ENCODE results near the gene CCDC18.
A peak's percentile ranks its signal among the peaks of the same experiment; 100 is the strongest.
"Not testable (repeated sequence)": the region's sequence is repeated elsewhere in the genome, so short reads cannot be mapped to it uniquely, and the experiment has no call there.

CCDC18 gene, protein sequence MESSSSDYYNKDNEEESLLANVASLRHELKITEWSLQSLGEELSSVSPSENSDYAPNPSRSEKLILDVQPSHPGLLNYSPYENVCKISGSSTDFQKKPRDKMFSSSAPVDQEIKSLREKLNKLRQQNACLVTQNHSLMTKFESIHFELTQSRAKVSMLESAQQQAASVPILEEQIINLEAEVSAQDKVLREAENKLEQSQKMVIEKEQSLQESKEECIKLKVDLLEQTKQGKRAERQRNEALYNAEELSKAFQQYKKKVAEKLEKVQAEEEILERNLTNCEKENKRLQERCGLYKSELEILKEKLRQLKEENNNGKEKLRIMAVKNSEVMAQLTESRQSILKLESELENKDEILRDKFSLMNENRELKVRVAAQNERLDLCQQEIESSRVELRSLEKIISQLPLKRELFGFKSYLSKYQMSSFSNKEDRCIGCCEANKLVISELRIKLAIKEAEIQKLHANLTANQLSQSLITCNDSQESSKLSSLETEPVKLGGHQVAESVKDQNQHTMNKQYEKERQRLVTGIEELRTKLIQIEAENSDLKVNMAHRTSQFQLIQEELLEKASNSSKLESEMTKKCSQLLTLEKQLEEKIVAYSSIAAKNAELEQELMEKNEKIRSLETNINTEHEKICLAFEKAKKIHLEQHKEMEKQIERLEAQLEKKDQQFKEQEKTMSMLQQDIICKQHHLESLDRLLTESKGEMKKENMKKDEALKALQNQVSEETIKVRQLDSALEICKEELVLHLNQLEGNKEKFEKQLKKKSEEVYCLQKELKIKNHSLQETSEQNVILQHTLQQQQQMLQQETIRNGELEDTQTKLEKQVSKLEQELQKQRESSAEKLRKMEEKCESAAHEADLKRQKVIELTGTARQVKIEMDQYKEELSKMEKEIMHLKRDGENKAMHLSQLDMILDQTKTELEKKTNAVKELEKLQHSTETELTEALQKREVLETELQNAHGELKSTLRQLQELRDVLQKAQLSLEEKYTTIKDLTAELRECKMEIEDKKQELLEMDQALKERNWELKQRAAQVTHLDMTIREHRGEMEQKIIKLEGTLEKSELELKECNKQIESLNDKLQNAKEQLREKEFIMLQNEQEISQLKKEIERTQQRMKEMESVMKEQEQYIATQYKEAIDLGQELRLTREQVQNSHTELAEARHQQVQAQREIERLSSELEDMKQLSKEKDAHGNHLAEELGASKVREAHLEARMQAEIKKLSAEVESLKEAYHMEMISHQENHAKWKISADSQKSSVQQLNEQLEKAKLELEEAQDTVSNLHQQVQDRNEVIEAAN (N-terminal part only)

DNA sequence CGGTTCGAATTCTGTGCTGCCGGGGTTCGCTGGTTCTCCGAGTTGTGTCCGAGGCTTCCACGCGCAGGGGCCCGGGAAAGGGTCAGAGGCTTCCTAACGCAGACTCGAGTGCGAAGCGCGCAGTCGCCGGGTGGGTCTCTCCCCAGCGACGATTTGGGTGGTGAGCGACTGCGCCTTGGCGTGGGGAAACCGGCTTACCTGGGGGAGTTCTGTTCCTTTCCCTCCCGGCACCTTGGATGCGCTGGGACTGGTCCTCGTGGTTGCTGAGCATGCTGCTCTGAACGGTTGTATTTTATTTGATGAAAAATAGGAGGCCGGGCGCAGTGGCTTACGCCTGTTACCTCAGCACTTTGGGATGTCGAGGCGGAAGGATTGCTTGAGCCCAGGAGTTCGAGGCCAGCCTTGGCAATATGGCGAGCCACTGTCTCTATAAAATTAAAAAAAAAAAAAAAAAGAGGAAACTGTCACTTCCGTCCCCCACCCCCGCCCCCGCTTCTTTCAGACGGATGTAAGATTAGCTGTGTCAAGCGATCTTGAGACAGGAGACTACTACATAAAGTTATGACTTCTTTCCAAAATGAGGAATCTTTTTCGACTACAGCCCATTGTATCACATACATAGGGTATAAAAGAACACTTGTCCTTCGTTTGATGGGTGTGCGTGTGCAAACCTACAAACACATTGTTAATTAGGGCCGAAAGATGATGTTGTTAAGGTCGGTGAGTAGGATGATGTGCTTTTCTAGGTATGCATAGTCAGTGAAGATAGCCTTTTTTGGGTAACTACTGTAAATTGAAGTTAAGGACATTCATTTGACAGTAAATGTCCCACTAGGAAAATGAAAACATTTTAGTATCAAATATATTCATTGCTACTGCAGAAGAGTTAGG is at the start of gene CCDC18:
CCDC18 (plus strand) TSS at position 2 of the 891 bp plus-strand sequence. CDS start 2,638 bp downstream, outside the sequence.
- DNase-seq (ENCODE audit: low read depth in 3 of 3) = peak in 2 of 3 donors; percentile 34 to 50

DNA sequence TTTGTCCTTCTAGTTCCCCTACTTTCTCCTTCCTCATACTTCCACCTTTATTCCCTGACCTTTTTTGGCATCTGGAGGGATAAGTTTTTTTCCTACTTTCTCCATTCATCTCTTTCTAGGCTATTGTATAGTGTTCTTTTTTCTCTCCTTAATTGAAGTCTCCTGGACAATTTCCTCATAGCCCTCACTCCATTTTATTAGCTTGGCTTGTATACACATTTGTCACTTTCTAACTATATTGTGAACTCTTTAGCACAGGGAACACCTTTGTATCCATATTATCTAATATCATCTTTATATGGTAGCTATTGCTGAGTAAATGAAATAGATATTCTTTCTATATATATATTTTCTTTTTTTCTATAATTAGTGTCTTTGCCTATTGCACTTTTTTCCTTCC is 47.9 kb upstream of the CCDC18 start:
- DNase-seq (ENCODE audit: low read depth in 3 of 3) = no peak

DNA sequence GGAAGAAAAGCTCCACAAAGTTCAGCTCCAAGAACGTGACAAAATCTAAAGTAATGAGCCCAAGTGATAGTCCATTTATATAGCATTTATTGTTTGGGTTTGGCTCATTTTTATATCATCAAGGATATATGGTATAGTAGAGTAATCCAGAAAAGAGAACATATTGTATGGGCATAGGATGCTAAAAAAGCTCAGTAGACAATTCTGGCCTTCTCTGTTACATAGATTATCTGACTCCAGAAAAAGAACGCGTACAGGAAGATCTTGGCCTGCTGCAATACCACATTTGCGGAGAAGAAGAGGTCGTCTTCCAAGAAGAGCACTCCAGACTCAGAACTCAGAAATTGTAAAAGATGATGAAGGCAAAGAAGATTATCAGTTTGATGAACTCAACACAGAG is 44.1 kb upstream of the CCDC18 start:
- no peak for DNase-seq (ENCODE audit: low read depth in 3 of 3)

DNA sequence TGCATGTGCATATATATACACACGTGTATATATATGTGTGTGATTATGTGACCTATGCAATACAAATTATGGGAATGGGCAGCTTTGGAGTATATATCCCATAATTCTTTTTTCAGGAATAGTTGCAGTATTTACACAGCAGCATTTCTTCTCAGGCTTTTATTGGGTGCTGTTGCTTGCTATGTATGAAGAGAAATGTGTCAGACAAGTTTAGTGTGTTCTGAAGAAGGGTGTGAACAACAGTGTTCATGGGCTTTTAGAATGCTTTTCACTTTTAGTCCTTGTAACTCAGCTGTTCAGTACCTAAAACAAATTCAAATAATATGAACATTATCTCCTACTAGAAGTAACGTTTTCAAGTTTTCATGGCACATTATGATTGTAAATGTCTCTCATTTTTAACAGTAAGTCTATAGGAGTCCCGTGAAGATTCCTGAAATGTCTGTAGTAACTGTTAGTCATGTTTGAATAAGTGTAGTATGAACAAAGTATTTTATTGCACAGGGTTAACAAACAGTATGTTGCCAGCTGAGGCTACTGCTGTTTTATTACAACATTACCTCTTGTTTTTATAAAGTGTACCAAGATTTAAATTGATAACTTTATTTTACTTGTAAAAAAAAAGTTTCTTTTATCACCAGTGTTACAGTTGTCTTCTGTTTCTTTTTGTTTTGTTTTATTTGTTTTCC is 42.8 kb upstream of the CCDC18 start:
- no peak for DNase-seq (ENCODE audit: low read depth in 3 of 3)

DNA sequence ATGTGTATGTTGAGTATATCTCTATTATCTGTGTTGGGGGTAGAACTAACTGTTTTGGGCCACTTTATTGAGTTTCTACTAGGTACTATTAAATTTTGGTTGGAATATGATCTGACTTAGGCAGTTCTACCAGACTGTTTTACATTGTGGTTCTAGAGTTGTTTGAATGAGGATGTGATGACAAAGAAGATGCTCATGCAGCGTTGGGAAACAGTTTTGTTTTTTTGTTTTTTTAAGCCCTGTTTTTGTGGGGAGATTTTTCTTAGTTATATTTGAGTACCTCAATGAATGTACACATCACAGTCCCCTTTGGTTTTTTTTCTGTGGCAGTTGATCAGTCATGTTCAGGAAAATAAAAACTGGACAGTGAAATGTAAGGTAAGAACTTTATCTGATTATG is 40.4 kb upstream of the CCDC18 start:
- no peak for DNase-seq (ENCODE audit: low read depth in 3 of 3)

DNA sequence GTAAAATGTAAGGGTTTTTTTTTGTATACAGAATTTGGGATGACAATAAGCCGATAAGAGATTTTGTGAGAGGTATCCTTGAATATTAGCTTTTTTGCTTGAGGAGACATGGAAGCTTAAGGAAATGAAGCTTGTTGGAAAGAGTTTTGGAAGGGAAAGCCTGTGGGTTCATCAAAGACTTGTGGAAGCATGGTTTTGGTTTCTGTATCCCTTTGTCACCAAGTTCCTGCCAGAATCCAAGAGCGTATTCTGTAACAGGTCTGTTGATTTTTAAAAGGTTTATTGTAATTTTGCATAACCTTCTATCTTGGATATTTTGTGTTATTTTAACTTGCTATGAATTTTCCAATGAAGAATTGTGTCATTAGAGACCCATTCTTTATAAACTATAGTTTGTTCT is 38.4 kb upstream of the CCDC18 start:
- no peak for DNase-seq (ENCODE audit: low read depth in 3 of 3)

DNA sequence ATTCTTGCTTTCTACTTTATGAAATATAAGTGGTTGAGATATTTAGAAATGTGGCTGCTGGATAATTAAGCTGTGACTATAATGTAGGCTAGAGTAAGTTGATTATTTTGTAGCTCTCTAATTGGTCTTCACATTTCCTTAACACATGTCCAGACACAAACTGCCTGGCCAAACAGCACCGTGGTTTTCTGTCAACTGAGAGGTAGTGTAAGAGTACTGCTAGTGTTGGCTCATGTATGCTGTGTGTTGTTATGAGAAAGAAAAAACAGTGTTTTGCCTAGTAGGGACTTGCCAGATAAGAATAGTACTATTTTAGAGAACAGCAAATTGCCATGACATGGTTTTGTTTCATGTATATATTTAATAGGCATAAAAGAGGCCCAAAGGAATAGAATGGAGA is 37.4 kb upstream of the CCDC18 start:
- no peak for DNase-seq (ENCODE audit: low read depth in 3 of 3)

DNA sequence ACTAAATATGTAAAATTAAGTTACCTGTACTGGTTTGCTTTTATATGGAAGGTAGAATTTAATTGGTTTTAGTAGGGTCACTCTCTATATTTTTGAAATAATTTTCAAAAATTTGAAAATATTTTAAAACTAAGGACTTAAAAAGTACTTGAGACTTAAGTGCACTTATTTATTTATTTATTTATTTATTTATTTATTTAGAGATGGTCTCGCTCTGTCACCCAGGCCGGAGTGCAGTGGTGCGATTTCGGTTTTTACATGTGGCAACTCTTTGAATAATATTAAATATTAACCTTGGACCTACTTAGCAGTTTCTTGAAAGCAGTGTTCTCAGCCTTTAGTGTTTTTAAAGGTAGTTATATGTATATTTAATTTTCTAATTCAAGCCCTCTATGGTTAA is 36.8 kb upstream of the CCDC18 start:
- DNase-seq (ENCODE audit: low read depth in 3 of 3) = no peak

DNA sequence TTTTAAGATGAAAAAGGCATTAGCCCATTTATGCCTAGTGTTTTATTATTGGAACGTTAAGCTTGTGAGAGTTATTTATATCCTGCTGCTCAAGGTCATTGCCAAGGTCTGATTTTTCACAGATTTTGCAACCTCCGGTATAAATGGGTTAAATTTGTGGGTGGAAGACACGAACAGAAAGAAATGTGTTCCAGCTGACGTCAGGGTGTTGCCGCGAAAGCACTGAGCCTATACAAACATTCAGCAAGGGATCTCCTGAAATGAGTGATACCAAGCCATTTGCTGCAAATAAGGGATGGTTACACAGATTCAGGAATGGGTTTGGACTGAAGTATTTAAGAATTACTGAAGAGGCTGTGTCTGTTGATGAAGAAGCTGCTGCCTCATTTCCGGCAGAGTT is 32.5 kb upstream of the CCDC18 start:
- DNase-seq (ENCODE audit: low read depth in 3 of 3) = no peak

DNA sequence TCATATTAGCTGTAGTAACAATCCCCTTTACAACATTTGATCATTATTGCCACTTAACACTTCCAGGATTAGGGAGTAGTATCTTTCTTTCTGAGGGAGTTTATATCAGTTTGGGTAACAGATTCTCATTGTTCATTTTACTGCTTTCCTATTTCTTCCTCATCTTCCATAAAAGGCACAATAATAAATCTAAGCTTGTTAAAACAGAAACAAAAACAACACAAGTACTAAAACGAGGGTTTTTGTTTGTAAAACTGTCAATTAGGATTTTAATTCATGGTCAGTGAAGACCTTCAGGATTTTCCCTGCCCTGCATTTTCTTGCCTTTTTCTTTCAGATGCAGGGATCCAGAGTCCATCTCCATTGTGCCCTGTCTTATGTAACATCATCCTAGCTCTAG is 29.8 kb upstream of the CCDC18 start:
- DNase-seq (ENCODE audit: low read depth in 3 of 3) = no peak

DNA sequence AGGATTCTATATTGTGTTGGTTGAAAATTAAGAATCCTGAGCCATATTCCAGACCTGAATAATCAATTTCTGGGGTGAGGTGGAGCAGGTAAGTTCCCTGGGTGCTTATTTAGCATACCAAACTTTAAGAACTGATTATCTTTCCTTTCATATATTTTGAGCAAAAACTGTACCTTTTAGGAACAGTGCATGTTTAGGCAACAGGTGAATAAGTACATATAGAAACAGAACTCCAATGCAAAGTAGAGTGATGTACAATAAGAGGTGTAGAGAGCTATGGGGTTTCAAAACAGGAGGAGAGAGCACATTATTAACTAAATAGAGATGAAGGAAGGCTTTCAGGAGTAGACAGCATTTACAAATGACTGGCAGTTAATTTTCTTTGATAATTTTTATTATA is 29.1 kb upstream of the CCDC18 start:
- DNase-seq (ENCODE audit: low read depth in 3 of 3) = no peak

DNA sequence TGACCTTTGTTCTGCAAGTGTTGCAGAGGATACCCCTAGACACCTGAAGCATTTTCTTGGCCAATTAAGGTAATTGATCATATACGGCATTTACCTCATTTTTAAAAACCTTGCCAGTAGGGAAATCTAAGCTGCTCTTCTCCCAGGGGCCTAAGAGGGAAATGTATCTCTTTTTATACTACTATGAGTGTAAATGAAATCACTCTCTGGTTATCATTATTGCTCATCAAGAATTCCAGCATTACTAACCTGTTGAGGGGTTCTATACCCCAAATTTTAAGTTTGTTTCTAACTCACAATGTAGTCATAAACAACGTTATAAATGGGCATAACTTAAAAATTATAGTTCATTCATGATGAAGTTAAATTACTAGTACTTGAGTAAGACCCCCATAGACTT is 27.7 kb upstream of the CCDC18 start:
- DNase-seq (ENCODE audit: low read depth in 3 of 3) = no peak

DNA sequence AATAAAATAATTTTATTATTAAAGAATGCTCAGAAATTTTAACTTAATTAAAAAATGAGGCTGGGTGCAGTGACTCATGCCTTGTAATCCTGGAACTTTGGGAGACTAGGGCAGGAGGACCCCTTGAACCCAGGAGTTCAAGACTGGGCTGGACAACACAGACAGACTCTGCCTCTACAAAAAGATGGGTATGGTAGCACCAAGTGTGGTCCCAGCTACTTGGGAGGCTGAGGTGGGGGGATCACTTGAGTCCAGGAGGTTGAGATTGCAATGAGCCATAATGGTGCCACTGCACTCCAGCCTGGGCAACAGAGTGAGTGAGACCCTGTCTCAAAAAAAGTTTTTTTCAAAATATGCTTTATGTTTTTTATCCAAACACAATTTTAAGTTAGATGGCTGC is 25.6 kb upstream of the CCDC18 start:
- DNase-seq (ENCODE audit: low read depth in 3 of 3) = no peak

DNA sequence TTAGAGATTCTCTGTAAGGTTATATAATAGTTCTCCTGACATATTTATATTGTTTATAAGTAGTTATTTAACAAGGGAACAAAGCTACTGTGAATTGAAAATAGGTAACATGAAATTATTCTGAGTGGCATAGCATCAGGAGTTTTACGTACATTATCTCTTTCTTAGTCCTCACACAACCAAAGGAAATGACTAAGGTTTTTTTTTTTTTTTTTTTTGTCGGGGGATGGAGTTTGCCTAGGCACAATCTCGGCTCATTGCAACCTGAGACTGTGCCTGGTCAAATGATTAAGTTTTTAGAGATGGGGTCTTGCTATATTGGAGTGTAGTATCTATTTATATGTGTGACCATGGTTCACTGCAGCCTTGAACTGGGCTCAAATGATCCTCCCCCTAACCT is 25.2 kb upstream of the CCDC18 start:
- no peak for DNase-seq (ENCODE audit: low read depth in 3 of 3)

DNA sequence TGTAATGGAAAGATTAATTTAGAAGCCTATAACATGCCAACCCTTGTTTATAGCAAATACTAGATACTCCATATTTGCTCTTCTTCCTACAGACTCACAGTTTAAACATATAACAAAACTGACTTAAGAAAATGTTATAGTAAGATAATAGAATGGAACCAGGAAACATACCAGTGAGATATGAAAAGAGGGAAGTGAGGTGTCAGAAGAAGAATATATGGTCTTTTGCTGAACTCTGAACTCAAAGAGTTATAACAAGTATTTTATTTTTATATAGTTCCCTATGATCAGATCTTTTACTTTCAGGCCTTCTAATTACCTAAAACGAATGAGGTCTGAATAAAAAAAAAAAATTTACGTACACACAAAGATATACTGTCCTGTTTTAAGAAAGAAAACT is 21.2 kb upstream of the CCDC18 start:
- no peak for DNase-seq (ENCODE audit: low read depth in 3 of 3)

DNA sequence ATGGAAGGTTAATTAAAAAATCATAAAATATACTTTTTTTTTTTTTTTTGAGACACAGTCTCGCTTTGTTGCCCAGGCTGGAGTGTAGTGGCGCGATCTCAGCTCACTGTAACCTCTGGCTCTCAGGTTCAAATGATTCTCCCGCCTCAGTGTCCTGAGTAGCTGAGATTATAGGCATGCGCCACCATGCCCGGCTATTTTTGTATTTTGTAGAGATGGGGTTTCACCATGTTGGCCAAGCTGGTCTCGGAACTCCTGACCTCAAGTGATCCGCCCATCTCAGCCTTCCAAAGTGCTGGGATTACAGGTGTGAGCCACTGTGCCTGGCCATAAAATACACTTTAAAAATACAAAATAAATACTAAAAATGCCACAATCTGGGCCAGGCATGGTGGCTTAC is 17.2 kb upstream of the CCDC18 start:
- not testable (repeated sequence) for DNase-seq (ENCODE audit: low read depth in 3 of 3)

DNA sequence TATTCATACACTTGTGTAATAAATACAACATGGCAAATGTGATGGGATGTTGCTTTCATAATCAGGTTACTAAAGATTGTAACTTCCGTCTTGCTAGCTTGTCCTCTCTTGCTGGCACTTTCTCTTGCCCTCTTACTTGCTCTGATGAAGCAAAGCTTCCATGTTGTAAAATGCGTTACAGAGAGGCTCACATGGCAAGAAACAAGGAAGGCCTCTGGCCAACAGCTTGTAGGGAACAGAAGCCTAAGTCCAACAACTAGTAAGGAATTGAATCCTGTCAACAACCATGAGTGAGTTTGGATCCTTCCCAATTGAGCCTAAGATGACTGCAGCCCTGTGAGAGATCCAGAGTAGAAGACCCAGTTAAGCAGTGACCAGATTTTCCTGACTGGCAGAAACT is 15.7 kb upstream of the CCDC18 start:
- no peak for DNase-seq (ENCODE audit: low read depth in 3 of 3)

DNA sequence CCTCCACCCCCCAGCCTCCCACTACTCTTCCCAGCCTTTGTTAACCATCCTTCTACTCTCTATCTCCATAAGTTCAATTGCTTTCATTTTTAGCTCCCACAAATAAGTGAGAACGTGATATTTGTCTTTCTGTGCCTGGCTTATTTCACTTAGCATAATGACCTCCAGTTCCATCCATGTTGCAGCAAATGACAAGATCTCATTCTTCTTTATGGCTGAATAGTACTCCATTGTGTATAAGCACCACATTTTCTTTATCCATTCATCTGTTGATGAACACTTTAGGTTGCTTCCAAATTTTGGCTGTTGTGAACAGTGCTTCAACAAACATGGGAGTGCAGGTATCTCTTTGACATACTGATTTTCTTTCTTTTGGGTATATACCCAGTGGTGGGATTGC is 14.6 kb upstream of the CCDC18 start:
- DNase-seq (ENCODE audit: low read depth in 3 of 3) = not testable (repeated sequence)

DNA sequence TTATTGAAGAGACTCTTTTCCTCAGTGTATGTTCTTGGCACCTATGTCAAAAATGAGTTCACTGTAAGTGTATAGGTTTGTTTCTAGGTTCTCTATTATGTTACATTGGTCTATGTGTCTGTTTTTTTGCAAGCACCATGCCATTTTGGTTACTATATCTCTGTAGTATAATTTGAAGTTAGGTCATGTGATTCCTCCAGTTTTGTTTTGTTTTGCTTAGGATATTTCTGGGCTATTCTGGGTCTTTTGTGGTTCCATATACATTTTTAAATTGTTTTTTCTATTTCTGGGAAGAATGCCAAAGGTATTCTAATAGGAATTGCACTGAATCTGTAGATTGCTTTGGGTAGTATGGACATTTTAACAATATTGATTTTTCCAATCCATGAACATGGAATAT is 13.5 kb upstream of the CCDC18 start:
- DNase-seq (ENCODE audit: low read depth in 3 of 3) = no peak

DNA sequence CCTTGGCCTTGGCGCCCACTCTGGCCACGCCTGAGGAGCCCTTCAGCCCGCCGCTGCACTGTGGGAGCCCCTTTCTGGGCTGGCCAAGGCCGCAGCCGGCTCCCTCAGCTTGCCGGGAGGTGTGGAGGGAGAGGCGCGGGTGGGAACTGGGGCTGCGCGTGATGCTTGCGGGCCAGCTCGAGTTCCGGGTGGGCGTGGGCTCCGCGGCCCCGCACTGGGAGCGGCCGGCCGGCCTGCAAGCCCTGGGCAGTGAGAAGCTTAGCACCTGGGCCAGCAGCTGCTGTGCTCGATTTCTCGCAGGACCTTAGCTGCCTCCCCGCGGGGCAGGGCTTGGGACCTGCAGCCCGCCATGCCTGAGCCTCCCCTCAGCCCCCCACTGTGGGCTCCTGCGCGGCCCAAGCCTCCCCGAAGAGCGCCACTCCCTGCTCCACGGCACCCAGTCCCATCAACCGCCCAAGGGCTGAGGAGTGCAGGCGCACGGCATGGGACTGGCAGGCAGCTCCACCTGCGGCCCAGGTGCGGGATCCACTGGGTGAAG is 10.3 kb upstream of the CCDC18 start:
- DNase-seq (ENCODE audit: low read depth in 3 of 3) = not testable (repeated sequence)
